DND-41 (cell line): ENCODE measurements around the gene LRP1.

ENCODE experiments used
- CTCF ChIP-seq: IDR thresholded peaks from 2 replicates; pipeline ENCODE4 v1.5.1; 2012; ENCODE audit warnings: borderline replicate concordance, low read length, moderate library complexity, mild to moderate bottlenecking; ENCODE audit not compliant: poor library complexity, severe bottlenecking; ENCODE audit errors: extremely low read depth
- EZH2 ChIP-seq: IDR thresholded peaks from 3 replicates; pipeline ENCODE4 v1.6.1; 2012; ENCODE audit warnings: borderline replicate concordance, low read depth, mild to moderate bottlenecking, moderate library complexity, low read length, inconsistent platforms; ENCODE audit not compliant: severe bottlenecking

DNA sequence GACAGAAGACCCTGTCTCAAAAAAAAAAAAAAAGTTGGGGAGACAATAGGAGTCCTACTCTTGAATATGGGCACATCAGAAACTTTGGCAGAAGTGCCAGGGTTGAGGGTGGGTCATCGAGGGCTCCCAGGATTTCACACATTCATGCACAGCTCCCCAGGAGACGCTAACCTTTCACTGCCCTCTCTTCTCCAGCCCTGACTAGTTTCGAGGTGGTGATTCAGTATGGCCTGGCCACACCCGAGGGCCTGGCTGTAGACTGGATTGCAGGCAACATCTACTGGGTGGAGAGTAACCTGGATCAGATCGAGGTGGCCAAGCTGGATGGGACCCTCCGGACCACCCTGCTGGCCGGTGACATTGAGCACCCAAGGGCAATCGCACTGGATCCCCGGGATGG is 48.6 kb downstream of the LRP1 start:
- TF ChIP-seq CTCF (no peak), EZH2 (no peak)
